GM19395 (cell line): ENCODE data around the gene NCAPH2.
"Not testable (repeated sequence)": the region's sequence is repeated elsewhere in the genome, so short reads cannot be mapped to it uniquely, and the experiment has no call there.

Source experiments
- ATAC-seq: cut with Tn5 transposase; IDR thresholded peaks from one replicate; pipeline ENCODE4 v1.9.1; 2021; ENCODE audit warnings: mild to moderate bottlenecking, moderate library complexity; ENCODE audit not compliant: unreplicated experiment

NCAPH2 gene

GRCh38 chr22:50528682-50529415 is 20.8 kb downstream of the NCAPH2 start:
- ATAC-seq, result no peak

DNA sequence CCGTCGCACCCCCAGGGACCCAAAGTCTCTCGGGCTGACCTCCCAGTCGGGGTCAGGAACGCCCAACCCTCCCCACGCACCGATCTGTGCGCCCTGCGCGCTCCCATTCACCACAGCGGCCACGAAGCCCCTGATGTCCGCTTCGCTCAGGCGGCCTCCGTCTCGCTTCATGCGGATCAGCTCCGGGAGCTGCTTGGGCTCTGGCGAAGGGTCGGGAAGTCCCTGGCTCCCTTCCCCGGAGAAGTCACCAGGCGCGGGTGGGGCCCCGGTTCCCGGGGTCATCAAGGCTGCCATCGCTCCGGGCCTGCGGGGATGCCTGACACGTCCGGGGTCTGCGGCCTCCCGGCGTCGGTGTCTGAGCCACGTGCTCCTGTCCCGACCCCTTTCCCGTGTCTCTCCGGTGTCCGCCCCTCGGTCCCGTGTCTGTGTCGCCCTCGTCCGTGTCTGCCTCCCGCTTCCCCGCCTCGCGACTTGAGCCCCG is 21.4 kb downstream of the NCAPH2 start:
- no peak for ATAC-seq

DNA sequence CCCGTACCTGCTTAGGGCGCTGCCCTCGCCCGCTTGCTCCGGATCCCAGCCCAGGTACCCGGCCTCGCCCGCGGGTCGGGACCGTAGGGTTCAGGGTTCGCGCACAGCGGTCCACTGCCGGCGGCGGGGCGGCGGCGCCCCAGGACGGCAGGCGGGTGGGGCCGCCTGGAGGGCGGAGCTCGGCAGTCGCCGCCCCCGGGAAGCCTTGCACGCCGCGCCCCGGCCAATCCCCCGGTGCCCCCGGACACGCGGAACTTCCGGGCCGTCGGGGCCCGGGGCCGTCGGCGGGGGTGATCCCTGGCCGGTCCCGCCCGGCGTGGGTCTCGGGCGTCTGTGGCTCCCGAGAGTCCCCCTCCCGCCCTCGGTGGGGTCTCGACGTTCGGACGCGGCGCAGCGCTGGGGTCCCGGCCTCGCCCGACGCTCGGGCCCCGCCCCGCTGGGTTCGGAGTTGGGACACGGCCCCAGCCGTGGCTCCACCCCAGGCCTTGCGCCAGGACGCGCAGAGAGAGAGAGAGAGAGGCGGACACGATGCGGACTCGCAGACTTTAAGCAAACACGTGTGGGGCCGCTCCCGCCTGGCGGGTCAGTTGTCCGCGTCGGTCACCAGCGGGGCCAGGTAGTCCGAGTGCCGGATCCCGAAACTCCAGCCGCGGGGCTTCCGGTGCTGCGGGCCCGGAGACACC is 22.0 kb downstream of the NCAPH2 start, which contains the start of gene TYMP:
TSS of gene TYMP (minus strand) at position 116 of the 683 bp plus-strand sequence. CDS start 303 bp downstream, outside the sequence.
- no peak for ATAC-seq

GRCh38 chr22:50530580-50530876 is 22.5 kb downstream of the NCAPH2 start:
- ATAC-seq, result no peak

DNA sequence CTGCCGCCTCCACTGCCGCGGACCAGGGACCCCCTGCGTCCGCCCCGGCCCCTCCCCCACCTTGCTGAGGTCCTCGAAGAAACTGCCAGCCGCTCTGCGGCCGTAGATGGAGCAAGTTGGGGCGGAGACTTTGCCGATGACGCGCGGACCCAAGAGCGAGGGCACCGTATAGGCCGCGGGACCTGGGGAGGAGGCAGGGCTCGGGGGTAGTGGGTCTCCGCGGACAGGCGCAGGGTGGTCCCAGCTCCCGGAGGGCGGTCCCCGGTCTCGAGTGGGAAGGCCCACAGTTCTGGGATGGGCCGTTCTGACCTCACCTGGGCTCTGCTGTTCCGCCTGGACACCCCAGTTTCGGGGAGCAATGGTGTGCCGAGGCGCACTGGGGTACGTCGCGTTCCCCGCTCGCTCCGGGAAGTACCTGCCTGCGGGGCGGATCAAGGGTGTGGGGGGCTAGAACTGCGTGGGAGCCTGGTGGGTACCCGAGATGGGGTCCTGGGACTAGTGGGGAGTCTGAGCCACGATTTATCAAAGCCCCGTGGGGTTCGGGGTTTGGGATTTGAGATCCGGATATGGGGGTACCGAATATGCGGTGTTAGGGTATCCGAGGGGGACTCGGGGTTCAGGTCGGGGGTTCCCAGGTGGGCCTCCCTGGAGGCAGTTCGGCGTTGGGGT is 23.0 kb downstream of the NCAPH2 start:
- ATAC-seq, result no peak

DNA sequence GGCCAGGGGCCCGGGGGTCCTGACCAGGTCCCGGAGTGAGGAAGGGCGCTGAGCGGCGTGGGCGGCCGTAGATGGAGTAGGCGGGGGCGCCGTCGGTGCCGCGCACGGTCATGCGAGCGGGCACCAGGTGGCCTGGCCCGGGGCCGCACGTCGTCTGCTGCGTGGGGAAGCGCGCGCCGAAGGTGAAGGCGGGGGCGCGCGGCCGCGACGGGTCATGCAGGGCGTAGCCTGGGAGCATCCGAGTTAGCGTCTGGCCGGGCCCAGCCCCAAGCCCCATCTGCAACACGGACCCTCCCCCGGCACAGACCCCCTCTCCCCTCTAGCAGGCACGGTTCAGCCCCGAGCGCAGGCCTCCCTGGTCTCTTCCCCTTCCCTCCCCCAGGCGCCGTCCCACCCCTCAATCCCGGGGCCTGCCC is 23.5 kb downstream of the NCAPH2 start:
- ATAC-seq, result no peak

GRCh38 chr22:50531962-50532674 is 24.1 kb downstream of the NCAPH2 start:
- ATAC-seq, result no peak

DNA sequence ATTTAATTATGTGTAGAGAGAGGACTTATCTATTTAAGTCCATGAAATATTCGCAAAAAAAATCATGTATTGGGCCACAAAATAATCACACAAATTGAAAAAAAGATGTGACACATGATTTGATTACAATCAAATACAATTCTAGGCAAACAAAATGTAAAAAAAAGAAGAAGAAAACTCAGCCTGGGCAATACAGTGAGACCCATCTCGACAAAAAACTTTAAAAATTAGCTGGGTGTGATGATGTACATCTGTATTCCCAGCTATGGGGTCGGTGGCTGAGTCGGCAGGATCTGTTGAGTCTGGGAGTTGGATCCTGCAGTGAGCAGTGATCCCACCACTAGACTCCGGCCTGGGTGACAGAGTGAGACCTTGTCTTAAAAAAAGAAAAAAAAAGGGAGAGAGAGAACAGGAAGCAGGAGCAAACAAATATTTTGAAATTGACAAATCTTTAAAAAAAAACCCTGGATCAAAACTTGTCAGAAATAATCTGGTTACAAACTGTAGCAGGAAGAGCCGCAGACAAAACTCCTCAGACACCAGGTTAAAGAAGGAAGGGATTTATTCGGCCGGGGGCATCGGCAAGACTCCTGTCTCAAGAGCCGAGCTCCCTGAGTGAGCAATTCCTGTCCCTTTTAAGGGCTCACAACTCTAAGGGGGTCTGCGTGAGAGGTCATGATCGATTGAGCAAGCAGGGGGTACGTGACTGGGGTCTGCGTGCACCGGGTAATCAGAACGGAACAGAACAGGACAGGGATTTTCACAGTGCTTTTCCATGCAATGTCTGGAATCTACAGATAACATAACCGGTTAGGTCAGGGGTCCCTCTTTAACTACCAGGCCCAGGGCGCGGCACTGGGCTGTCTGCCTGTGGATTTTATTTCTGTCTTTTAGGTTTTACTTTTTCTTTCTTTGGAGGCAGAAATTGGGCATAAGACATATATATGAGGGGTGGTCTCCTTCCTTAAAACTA is 25.1 kb downstream of the NCAPH2 start:
- ATAC-seq, result no peak

DNA sequence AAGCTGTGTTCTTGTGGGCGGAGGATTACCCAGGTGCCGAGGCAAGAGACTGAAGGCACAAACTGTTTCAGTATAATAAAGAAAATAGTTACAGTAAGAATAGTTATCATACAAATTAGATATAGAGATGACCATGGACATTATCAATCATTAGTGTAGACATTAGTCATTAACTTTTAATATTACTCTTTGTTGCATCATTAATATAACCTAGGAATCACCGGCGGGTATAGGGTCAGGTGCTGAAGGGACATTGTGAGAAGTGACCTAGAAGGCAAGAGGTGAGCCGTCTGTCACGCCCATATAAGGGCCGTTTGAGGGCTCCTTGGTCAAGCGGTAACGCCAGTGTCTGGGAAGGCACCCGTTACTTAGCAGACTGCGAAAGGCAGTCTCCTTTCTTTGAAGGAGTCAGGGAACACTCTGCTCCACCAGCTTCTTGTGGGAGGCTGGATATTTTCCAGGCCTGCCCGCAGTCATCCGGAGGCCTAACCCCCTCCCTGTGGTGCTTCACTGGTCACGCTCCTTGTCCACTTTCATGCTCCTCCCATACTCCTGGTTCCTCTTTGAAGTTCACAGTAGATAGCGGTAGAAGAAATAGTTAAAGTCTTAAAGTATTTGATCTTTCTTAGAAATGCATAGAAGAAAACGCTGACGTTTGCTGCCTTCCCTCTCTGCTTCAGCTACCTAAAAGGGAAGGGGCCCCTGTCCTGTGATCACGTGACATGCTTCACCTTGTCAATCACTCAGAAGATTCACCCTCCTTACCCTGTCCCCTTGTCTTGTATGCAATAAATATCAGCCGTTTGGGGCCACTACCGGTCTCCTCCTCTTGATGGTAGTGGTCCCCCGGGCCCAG is 26.1 kb downstream of the NCAPH2 start:
- ATAC-seq, result not testable (repeated sequence)

DNA sequence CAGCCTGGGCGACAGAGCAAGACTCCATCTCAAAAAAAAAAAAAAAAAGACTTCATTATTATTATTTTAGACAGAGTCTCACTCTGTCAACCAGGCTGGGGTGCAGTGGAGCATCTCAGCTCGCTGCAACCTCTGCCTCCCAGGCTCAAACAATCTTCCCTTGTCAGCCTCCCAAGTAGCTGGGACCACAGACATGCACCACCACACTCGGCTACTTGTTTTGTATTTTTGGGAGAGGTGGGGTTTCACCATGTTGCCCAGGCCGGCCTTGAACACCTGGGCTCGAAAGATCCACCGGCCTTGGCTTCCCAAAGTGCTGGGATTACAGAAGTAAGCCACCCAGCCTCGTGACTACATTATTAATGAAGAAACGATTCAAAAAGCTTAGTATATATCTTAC is 27.1 kb downstream of the NCAPH2 start:
- ATAC-seq, result no peak

GRCh38 chr22:50536226-50536625 is 28.2 kb downstream of the NCAPH2 start:
- ATAC-seq, result no peak

GRCh38 chr22:50537765-50538164 is 29.7 kb downstream of the NCAPH2 start:
- ATAC-seq, result no peak

GRCh38 chr22:50540381-50540780 is 32.4 kb downstream of the NCAPH2 start:
- no peak for ATAC-seq

DNA sequence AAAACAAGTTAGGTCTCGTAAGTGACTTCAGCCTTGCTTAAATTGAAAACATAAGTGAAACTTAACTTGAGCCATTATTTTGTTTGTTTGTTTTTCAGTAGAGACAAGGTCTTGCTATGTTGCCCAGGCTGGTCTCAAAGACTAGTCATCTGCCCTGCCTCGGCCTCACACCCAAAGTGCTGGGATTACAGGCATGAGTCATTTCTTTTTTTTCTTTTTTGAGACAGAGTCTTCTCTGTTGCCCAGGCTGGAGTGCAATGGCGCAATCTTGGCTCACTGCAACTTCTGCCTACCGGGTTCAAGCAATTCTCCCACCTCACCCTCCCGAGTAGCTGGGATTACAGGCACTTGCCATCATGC is 33.6 kb downstream of the NCAPH2 start:
- ATAC-seq, result not testable (repeated sequence)

- no peak for ATAC-seq
Measured at GRCh38 chr22:50542416-50542927, 34.4 kb downstream of the NCAPH2 start.

DNA sequence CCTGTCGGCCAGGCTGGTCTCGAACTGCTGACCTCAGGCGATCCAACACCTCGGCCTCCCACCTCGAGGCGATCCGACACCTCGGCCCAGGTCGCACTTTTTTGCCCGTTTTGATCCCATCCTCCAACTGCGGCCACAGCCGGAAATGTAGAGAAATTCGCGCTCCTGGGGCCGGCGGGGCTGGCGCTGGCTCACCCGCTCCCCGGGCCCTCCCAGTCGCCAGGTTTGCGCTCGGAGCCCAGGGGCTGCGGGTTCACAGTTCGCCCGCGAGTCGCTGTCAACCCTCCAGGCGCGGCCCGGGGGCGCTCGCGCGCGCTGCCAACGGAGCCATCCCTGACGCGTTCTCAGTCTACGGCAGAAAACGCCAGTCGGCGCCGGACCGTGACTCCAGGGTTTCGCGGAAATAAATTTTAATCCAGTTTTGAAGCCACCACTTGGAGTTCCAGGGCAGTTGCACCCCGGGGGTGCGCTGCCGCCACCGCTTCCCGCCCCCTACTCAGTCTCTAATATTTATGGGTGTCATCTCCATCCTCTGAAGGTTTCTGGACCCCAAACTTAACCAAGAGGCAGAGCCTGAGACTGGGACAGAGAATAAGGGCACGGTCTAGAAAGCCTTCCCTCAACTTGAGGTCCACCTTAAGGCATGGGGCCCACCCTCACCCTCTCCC is 36.2 kb downstream of the NCAPH2 start:
- no peak for ATAC-seq

- no peak for ATAC-seq
Measured at GRCh38 chr22:50544746-50545253, 36.8 kb downstream of the NCAPH2 start.
